ENCODE data around the gene ZNF280A.
"Not testable (repeated sequence)": the region's sequence is repeated elsewhere in the genome, so short reads cannot be mapped to it uniquely, and the experiment has no call there.

ZNF280A gene

DNA sequence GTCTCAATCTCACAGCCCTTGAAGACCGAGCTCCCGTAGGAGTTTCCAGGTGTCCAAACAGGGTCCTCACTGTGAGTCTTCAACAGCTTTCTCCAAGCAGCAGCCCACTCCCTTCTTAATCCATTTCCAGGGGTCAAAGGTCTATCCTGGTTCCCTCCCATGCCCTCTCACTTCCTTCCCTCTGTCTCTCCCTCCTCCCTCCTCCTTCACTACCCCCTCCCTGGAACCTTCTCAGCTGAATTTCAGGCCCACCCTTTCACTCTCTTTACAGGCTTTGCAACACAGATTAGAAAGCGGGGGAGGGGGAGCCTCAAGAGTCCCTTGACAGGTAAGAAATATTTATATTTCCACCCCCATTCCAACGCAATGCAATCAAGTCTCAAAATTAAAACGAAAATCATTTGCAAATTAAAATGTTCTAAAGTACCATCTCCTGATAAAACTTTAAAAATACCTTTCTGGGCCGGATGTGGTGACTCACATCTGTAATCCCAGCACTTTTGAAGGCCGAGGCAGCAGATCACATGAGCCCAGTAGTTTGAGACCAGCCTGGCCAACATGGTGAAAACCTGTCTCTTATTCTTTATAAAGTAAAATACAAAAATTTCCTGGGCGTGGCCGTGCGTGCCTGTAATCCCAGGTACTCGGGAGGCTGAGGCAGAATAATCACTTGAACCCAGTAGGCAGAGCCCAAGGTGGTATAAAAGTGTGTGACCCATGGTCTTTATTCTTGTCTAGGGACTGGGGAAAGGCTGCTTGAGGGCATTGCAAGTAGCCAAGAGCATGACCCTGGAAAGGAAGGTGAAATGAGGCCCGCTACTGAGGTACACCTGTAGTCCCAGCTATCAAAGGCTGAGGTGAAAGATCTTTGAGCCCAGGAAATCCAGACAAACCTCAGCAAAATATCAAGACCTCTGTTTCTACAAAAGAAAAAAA, 865 bp upstream of the ZNF280A start:
- in situ Hi-C loops (cut with MboI; ENCODE audit: low pct_unique_long_range_greater_than_20kb, low sequenced_read_pairs) = no loop called here

DNA sequence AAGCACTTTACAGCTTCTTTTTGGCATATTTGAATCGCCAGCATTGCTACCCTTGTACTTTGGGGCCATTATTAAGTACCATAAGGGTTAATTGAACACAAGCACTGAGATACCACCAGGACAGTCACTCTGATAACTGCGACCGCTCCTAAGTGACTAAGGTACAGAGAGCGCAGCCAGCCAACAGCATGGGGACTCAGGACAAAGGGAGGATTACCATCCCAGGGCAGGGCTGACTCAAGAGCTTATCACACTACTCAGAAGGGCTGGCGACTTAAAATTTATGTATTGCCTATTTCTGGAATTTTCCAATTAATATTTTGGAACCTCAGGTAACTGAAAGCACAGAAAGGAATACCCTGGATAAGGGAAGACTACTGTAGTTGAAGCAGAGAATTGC, 479 bp downstream of the ZNF280A start:
- in situ Hi-C loops (cut with MboI; ENCODE audit: low pct_unique_long_range_greater_than_20kb, low sequenced_read_pairs) = no loop called here
- DNase-seq = no peak

More for the DNA sequence above, 865 bp upstream of the ZNF280A start:
- DNase-seq = peak; percentile 4

DNA sequence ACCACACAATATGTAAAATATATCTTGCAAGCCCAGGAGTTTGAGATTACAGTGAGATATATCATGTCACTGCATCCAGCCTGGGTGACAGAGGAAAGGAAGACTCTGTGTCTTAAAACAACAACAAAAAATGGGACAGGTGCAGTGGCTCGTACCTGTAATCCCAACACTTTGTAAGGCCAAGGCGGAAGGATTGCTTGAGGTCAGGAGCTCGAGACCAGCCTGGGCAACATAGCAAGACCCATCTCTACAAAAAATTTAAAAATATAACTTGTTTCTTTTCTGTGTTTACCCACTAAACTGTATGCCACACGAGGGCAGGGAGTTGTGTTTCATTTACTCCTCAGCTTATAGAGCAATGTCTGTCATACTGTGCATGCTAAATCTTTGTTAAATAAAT, 3.1 kb downstream of the ZNF280A start:
- DNase-seq = no peak
- in situ Hi-C loops (cut with MboI; ENCODE audit: low pct_unique_long_range_greater_than_20kb, low sequenced_read_pairs) = no loop called here

GRCh38 chr22:22515890-22516289, 4.2 kb downstream of the ZNF280A start:
- in situ Hi-C loops (cut with MboI; ENCODE audit: low pct_unique_long_range_greater_than_20kb, low sequenced_read_pairs) = no loop called here
- DNase-seq = no peak

GRCh38 chr22:22514431-22514830, 5.6 kb downstream of the ZNF280A start:
- in situ Hi-C loops (cut with MboI; ENCODE audit: low pct_unique_long_range_greater_than_20kb, low sequenced_read_pairs); DNase-seq: not testable (repeated sequence)

GRCh38 chr22:22513619-22514018, 6.5 kb downstream of the ZNF280A start:
- in situ Hi-C loops (cut with MboI; ENCODE audit: low pct_unique_long_range_greater_than_20kb, low sequenced_read_pairs) = no loop called here
- DNase-seq = no peak

DNA sequence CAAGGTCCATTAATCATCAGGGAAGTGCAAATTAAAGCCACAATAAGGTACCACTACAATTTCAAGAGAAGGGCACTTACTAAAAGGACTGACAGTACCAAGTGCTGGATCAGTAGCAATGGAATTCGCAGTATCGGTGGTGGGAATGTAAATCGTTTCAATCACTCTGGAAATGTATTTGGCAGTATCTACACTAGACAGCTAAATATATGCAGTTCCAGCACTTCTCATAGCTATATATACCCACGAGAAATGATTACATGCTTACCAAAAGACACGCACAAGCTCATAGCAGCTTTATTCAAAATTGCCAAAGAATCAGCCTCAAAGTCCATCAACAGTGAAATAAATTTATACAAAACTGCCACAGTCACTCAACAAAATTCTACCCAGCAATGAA, 7.1 kb downstream of the ZNF280A start:
- in situ Hi-C loops (cut with MboI; ENCODE audit: low pct_unique_long_range_greater_than_20kb, low sequenced_read_pairs) = no loop called here
- no peak for DNase-seq

- DNase-seq; in situ Hi-C loops (cut with MboI; ENCODE audit: low pct_unique_long_range_greater_than_20kb, low sequenced_read_pairs): not testable (repeated sequence)
These were observed 9.2 kb downstream of the ZNF280A start for GRCh38 chr22:22510833-22511232.

DNA sequence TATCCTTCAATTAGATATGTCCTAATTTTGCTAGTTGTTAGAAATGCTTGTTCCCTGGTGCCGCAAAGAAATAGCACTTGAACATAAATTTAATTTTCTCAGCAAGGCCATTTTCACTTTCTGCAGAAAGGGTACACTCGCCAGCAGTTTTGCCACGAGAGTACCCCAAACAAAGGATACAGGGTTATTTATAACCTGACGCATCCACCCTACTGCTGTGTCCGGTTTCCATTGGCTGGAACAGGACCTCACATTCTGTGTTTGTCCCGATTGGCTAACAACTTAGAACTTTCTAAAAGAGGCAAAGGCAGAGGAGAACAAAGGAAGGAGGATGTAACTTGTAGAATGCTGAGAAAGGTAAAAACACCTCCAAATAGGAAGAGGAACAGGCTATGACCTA, 10.2 kb downstream of the ZNF280A start:
- in situ Hi-C loops (cut with MboI; ENCODE audit: low pct_unique_long_range_greater_than_20kb, low sequenced_read_pairs); DNase-seq: not testable (repeated sequence)

GRCh38 chr22:22508274-22509176, 11.5 kb downstream of the ZNF280A start, which contains the start of gene ZNF280B:
Gene ZNF280B (minus strand): TSS chr22:22508742. CDS start chr22:22489398, 19,344 bp downstream.
- in situ Hi-C loops (cut with MboI; ENCODE audit: low pct_unique_long_range_greater_than_20kb, low sequenced_read_pairs) = no loop called here
- DNase-seq = peak; percentile 92

- in situ Hi-C loops (cut with MboI; ENCODE audit: low pct_unique_long_range_greater_than_20kb, low sequenced_read_pairs) = no loop called here
- DNase-seq = peak; percentile 12
These were observed 12.3 kb downstream of the ZNF280A start for GRCh38 chr22:22507743-22508273.

- in situ Hi-C loops (cut with MboI; ENCODE audit: low pct_unique_long_range_greater_than_20kb, low sequenced_read_pairs) = no loop called here
- DNase-seq = no peak
These were observed 13.3 kb downstream of the ZNF280A start for GRCh38 chr22:22506736-22507135.

- no peak for DNase-seq
- in situ Hi-C loops (cut with MboI; ENCODE audit: low pct_unique_long_range_greater_than_20kb, low sequenced_read_pairs) = no loop called here
These were observed 21.8 kb downstream of the ZNF280A start for GRCh38 chr22:22498267-22498666.

- DNase-seq; in situ Hi-C loops (cut with MboI; ENCODE audit: low pct_unique_long_range_greater_than_20kb, low sequenced_read_pairs): not testable (repeated sequence)
These were observed 28.5 kb downstream of the ZNF280A start for GRCh38 chr22:22491589-22491988.

- in situ Hi-C loops (cut with MboI; ENCODE audit: low pct_unique_long_range_greater_than_20kb, low sequenced_read_pairs) = no loop called here
- DNase-seq = no peak
These were observed 31.3 kb downstream of the ZNF280A start for GRCh38 chr22:22488736-22489135.

- DNase-seq = no peak
- in situ Hi-C loops (cut with MboI; ENCODE audit: low pct_unique_long_range_greater_than_20kb, low sequenced_read_pairs) = no loop called here
These were observed 32.0 kb downstream of the ZNF280A start for GRCh38 chr22:22487869-22488597.

DNA sequence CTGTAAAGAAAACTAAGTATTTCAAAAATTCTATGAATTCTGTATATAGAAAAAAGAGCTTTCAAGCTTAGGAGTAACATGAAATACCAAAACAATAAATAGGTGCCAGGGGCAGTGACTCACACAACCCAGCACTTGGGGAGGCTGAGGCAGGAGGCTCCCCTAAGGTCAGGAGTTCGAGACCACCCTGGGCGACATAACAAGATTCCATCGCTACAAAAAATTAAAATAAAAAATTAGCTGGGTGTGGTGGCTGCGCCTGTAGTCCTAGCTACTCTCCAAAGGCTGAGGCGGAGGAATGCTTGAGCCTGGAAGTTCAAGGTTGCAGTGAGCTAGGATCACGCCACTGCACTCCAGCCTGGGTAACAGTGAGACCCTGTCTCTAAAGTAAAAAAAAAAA, 33.0 kb downstream of the ZNF280A start:
- no peak for DNase-seq
- in situ Hi-C loops (cut with MboI; ENCODE audit: low pct_unique_long_range_greater_than_20kb, low sequenced_read_pairs) = no loop called here

- in situ Hi-C loops (cut with MboI; ENCODE audit: low pct_unique_long_range_greater_than_20kb, low sequenced_read_pairs) = no loop called here
- no peak for DNase-seq
These were observed 33.8 kb downstream of the ZNF280A start for GRCh38 chr22:22486132-22486899.

All from KBM-7 (cell line).